Measurements from ENCODE around the gene ARL6IP4. TPM values are rescaled to one million over a fixed set of nuclear protein-coding genes. Genes with fewer than 3 reads are reported as not detected.

Gene ARL6IP4
- total RNA-seq, 1 experiment from 2014 or later: 133 TPM

DNA sequence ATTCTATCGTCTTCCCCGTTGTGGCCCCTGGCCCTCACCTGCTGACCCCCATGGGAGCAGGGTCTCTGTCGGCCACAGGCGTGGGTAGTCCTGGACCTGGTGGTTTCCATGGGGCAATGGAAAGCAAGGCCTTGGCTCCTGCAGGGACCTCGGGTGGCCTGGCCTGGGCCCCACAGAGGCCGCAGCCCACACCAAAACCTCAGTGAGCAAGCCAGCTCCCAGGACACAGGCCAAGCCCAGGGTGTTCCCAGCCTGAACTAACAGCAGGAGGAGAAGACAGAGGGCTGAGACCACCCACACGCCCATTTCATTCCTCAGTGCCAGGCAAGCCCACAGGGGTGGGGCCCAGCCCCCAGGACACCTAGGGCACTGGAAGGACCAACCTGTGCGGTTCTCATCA is 31.1 kb upstream of the ARL6IP4 start:
- ATAC-seq (no peak), DNase-seq (ENCODE audit: low spot score) (no peak)
- ChIA-PET POLR2A (no interaction called here), CTCF (interaction anchor here (0.6 to 5.5 kb wide), 3 partner anchors 82 to 1402 kb away, joined by 3 to 25 read pairs (median 9); no protein-coding TSS in a partner anchor)
- Mint-ChIP-seq H3K27me3 (ENCODE audit: low read depth) (no peaks in the 10 kb centered on the region), H3K4me3 (no peak overlapping the region), H3K9me3 (no peaks in the 10 kb centered on the region), H3K36me3 (no peaks in the 10 kb centered on the region), H3K27ac (no peak overlapping the region), H3K4me1 (no peaks in the 10 kb centered on the region)
- TF ChIP-seq RORB (CRISPR knock-in tag; IDR thresholded peaks at IDR 0.05): no peak
- no peak for TF ChIP-seq JAZF1 (CRISPR knock-in tag; IDR thresholded peaks at IDR 0.05)
- no peak for TF ChIP-seq ZNF219 (CRISPR knock-in tag; IDR thresholded peaks at IDR 0.05; ENCODE audit: borderline replicate concordance)

DNA sequence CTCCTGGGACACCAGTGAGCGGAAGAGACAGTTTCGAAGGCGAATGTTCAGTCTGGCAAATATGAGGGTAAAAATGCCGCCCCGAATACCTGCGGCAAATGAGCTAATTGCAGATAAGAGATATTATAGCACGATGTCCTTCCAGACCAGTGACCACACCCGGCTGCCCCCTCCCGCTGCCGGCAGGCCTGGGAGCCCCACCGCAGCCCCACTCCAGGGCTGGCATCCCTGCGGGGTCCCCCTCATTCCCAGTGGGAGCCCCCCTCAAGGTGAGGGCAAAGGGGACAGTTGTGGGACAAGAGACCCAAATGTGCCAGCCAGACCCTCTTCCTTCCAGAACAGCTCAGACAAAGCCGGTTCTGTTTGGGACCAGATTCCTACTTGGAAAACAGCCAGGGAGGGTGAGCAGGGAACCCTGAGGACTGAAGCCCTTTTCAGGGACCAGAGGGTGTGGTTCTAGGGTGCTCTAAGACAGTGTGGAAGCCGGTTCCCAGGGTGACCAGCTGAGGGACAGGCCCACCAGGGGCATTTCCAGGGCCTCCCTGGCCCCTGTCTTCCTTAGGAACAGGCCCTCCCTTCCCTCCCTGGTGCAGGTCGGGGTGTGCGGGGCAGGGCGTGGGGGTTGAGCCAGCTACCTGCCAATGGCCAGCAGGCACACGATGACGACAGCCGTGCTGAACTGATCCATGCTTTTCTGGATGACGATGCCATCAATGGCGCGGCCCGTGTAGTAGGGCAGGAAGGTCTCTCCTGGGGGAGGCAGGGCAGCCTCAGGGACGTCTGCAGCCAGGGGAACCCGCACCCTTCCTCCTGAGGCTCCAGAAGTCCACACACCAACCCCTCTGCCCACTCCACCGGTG is 30.4 kb upstream of the ARL6IP4 start:
- H3K4me3 Mint-ChIP-seq: no peak overlapping the region
- DNase-seq (ENCODE audit: low spot score): no peak
- no peak overlapping the region for H3K27ac Mint-ChIP-seq
- CTCF ChIA-PET: interaction anchor here (0.6 to 5.5 kb wide), 5 partner anchors 47 to 1402 kb away, joined by 3 to 25 read pairs (median 3); partner anchors contain the start of gene SNRNP35
- no peaks in the 10 kb centered on the region for H3K27me3 Mint-ChIP-seq (ENCODE audit: low read depth)
- POLR2A ChIA-PET: no interaction called here
- TF ChIP-seq, protein P1, sequence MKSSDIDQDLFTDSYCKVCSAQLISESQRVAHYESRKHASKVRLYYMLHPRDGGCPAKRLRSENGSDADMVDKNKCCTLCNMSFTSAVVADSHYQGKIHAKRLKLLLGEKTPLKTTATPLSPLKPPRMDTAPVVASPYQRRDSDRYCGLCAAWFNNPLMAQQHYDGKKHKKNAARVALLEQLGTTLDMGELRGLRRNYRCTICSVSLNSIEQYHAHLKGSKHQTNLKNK (CRISPR knock-in tag; IDR thresholded peaks at IDR 0.05): no peak
- no peak for ATAC-seq
- H3K9me3 Mint-ChIP-seq: no peaks in the 10 kb centered on the region
- no peaks in the 10 kb centered on the region for H3K4me1 Mint-ChIP-seq
- no peaks in the 10 kb centered on the region for H3K36me3 Mint-ChIP-seq

DNA sequence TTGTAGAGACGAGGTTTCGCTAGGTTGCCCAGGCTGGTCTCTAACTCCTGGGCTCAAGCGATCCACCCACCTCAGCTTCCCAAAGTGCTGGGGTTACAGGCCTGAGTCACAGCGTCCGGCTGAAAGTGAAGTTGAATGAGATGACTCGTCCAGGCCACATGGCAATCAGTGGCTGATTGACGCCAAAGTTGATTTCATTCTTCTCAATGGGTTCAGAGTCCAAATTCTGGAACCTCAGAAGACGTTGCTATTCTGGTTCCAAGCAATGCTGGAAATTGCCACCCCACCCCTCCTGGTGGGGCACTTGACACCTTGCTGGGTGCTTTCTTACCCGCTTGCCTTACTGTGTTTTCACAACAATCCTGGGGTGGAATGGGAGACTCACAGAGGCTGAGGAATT is 29.1 kb upstream of the ARL6IP4 start:
- DNase-seq (ENCODE audit: low spot score): no peak
- CTCF ChIA-PET: interaction anchor here (1.0 to 7.1 kb wide), 4 partner anchors 79 to 313 kb away, joined by 3 to 67 read pairs (median 20); no protein-coding TSS in a partner anchor
- no peaks in the 10 kb centered on the region for H3K4me1 Mint-ChIP-seq
- H3K36me3 Mint-ChIP-seq: no peaks in the 10 kb centered on the region
- no peak for ATAC-seq
- no peaks in the 10 kb centered on the region for H3K9me3 Mint-ChIP-seq
- H3K27ac Mint-ChIP-seq: no peak overlapping the region
- H3K27me3 Mint-ChIP-seq (ENCODE audit: low read depth): no peaks in the 10 kb centered on the region
- TF ChIP-seq ZNF416 (CRISPR knock-in tag; IDR thresholded peaks at IDR 0.05): no peak
- no peak for TF ChIP-seq ARID4B (CRISPR knock-in tag; IDR thresholded peaks at IDR 0.05; ENCODE audit: borderline replicate concordance)
- TF ChIP-seq AR (CRISPR knock-in tag; IDR thresholded peaks at IDR 0.05): no peak
- no peak for TF ChIP-seq TEAD1 (CRISPR knock-in tag; IDR thresholded peaks at IDR 0.05)
- POLR2A ChIA-PET: no interaction called here
- H3K4me3 Mint-ChIP-seq: no peak overlapping the region

Data from WTC11 (cell line).